ENCODE data around the gene ABCB9.

ABCB9 gene

DNA sequence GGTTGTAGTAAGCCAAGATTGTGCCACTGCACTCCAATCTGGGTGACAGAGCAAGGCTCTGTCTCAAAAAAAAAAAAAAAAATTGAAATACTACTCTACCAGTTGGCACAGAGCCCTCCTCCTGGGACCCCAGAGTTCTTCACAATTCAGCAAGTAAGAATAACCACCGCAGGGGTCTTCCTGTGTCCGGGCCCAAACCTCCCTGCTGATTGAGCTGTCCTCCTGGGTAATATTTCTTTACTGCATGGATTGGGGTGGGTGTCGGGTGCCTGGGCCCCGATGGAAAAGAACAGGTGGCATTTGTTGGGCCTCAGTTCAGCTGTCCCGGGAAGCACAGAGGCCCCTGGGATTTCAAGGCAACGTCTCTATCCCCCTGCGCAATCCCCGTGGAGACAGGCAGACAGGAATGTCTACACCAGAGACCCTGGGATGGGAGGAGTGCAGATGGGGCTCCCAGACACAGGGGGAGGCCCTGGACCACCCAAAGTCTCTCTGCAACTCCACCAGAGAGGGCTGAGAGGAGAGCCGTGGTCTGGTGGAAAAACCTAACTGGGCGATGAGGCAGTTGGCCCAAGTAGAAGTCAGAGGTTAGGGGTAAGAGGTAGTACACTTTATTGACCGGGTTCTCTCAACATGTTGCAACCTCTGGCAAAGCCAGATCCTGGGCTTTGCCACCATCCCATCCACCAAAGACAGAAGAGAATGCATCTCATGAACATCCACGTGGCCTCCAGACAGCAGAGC, 37.7 kb downstream of the ABCB9 start:
- no peaks in the 10 kb centered on the region for H3K27me3 ChIP-seq (replicated peaks in 2 of 5; ENCODE audit: control insufficient read depth in 4 of 5, insufficient read depth in 5 of 5, low read length in 4 of 5)
- ChIA-PET CTCF (no interaction called here), POLR2A (no interaction called here)
- WGBS (ENCODE audit: insufficient coverage), result 99% methylated on average over 9 of the region's 12 CpGs
- peaks cover 7 to 14% (median 10%) of the 10 kb centered on the region in 4 experiments for H3K4me1 ChIP-seq (ENCODE audit: control extremely low read depth in 1 of 4, control insufficient read depth in 4 of 4, insufficient read depth in 4 of 4, low read length in 3 of 4)
- no peak overlapping the region for H3K4me3 ChIP-seq (ENCODE audit: control insufficient read depth in 1 of 7, extremely low read depth in 1 of 7, insufficient read depth in 4 of 7, low read depth in 2 of 7, low read length in 6 of 7)
- H3K36me3 ChIP-seq (ENCODE audit: control insufficient read depth in 4 of 4, insufficient read depth in 4 of 4, low read length in 3 of 4), result peaks cover 0 to 6% (median 0%) of the 10 kb centered on the region in 4 experiments
- DNase-seq, result no peak
- no peak overlapping the region for H3K27ac ChIP-seq (ENCODE audit: insufficient read depth in 1 of 2, low read depth in 1 of 2, low read length in 2 of 2, poor library complexity in 1 of 2, severe bottlenecking in 2 of 2)
- no peaks in the 10 kb centered on the region for H3K9me3 ChIP-seq (ENCODE audit: control extremely low read depth in 1 of 5, control insufficient read depth in 4 of 5, insufficient read depth in 2 of 5, low read depth in 1 of 5, low read length in 4 of 5)

DNA sequence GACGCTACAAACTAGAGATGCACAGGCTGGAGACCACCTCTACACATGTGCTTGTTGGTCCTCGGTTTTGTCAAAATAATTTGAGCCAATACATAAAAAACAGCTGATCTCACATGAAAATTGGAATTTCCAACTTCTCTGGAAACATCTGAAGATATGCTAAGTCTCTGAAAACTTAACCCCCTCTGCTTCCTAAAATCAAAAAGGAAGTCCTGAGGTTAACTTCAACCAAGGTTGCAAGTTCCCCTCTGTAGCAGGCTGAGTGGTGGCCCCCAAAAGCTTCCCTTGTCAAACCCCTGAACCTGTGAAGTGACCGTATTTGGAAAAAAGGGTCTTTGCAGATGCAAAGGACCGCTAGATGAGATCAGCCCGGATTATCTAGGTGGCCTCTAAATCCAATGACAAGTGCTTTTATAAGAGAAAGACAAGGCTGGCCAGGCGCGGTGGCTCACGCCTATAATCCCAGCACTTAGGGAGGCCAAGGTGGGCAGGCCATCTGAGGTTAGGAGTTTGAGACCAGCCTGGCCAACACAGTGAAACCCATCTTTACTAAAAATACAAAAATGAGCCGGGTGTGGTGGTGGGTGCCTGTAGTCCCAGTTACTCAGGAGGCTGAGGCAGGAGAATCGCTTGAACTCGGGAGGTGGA, 38.4 kb downstream of the ABCB9 start:
- H3K4me3 ChIP-seq (ENCODE audit: control insufficient read depth in 1 of 7, extremely low read depth in 1 of 7, insufficient read depth in 4 of 7, low read depth in 2 of 7, low read length in 6 of 7), result no peak overlapping the region
- DNase-seq, result peak in 2 of 3 donors; percentile 56 to 60
- ChIA-PET CTCF (interaction anchor here (0.7 to 1.5 kb wide), 3 partner anchors 10 to 72 kb away, joined by 3 read pairs; no protein-coding TSS in a partner anchor), POLR2A (interaction anchor here (0.6 kb wide), 1 partner anchor 132 kb away, joined by 4 read pairs; no protein-coding TSS in a partner anchor)
- H3K36me3 ChIP-seq (ENCODE audit: control insufficient read depth in 4 of 4, insufficient read depth in 4 of 4, low read length in 3 of 4), result peaks cover 0 to 6% (median 0%) of the 10 kb centered on the region in 4 experiments
- H3K4me1 ChIP-seq (ENCODE audit: control extremely low read depth in 1 of 4, control insufficient read depth in 4 of 4, insufficient read depth in 4 of 4, low read length in 3 of 4), result peaks cover 7 to 14% (median 10%) of the 10 kb centered on the region in 4 experiments
- 62% methylated on average over 10 of the region's 11 CpGs for WGBS (ENCODE audit: insufficient coverage)
- H3K9me3 ChIP-seq (ENCODE audit: control extremely low read depth in 1 of 5, control insufficient read depth in 4 of 5, insufficient read depth in 2 of 5, low read depth in 1 of 5, low read length in 4 of 5), result no peaks in the 10 kb centered on the region
- H3K27ac ChIP-seq (ENCODE audit: insufficient read depth in 1 of 2, low read depth in 1 of 2, low read length in 2 of 2, poor library complexity in 1 of 2, severe bottlenecking in 2 of 2), result no peak overlapping the region
- no peaks in the 10 kb centered on the region for H3K27me3 ChIP-seq (replicated peaks in 2 of 5; ENCODE audit: control insufficient read depth in 4 of 5, insufficient read depth in 5 of 5, low read length in 4 of 5)

DNA sequence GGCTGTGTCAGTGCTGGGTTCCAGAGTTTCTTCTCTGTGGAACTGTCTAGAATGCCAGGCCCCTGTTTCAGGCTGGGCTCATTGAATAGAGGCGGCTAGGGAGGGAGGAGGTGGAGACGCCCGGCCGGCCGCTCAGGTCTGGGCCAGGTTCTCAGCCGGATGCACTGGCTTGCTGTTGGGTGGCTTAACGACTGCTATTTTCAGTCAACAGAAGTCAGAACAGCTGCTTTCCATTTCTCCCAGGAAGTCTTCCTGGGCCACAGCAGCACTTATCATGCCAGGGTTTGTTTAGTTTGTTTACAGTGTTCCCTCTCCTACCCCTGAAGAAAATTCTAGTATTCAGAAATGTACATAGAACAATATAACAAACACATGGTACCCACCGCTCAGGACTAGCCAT, 44.3 kb downstream of the ABCB9 start:
- no peaks in the 10 kb centered on the region for H3K36me3 ChIP-seq (ENCODE audit: control insufficient read depth in 4 of 4, insufficient read depth in 4 of 4, low read length in 3 of 4)
- no peak for DNase-seq
- no peak overlapping the region for H3K27ac ChIP-seq (ENCODE audit: insufficient read depth in 1 of 2, low read depth in 1 of 2, low read length in 2 of 2, poor library complexity in 1 of 2, severe bottlenecking in 2 of 2)
- no peaks in the 10 kb centered on the region for H3K9me3 ChIP-seq (ENCODE audit: control extremely low read depth in 1 of 5, control insufficient read depth in 4 of 5, insufficient read depth in 2 of 5, low read depth in 1 of 5, low read length in 4 of 5)
- ChIA-PET CTCF (interaction anchor here (1.0 to 1.3 kb wide), 2 partner anchors 24 to 57 kb away, joined by 3 to 4 read pairs; no protein-coding TSS in a partner anchor), POLR2A (no interaction called here)
- no peak overlapping the region for H3K4me3 ChIP-seq (ENCODE audit: control insufficient read depth in 1 of 7, extremely low read depth in 1 of 7, insufficient read depth in 4 of 7, low read depth in 2 of 7, low read length in 6 of 7)
- no peaks in the 10 kb centered on the region for H3K27me3 ChIP-seq (replicated peaks in 2 of 5; ENCODE audit: control insufficient read depth in 4 of 5, insufficient read depth in 5 of 5, low read length in 4 of 5)
- peaks cover 0 to 18% (median 13%) of the 10 kb centered on the region in 4 experiments for H3K4me1 ChIP-seq (ENCODE audit: control extremely low read depth in 1 of 4, control insufficient read depth in 4 of 4, insufficient read depth in 4 of 4, low read length in 3 of 4)
- 97% methylated on average over 7 of the region's 8 CpGs for WGBS (ENCODE audit: insufficient coverage)

- H3K27ac ChIP-seq (ENCODE audit: insufficient read depth in 1 of 2, low read depth in 1 of 2, low read length in 2 of 2, poor library complexity in 1 of 2, severe bottlenecking in 2 of 2), result no peak overlapping the region
- no peak overlapping the region for H3K4me3 ChIP-seq (ENCODE audit: control insufficient read depth in 1 of 7, extremely low read depth in 1 of 7, insufficient read depth in 4 of 7, low read depth in 2 of 7, low read length in 6 of 7)
- no peaks in the 10 kb centered on the region for H3K36me3 ChIP-seq (ENCODE audit: control insufficient read depth in 4 of 4, insufficient read depth in 4 of 4, low read length in 3 of 4)
- CTCF ChIA-PET, result interaction anchor here (0.6 to 1.4 kb wide), 2 partner anchors 29 to 101 kb away, joined by 3 read pairs; no protein-coding TSS in a partner anchor
- 100% methylated on average over 2 of the region's 5 CpGs for WGBS (ENCODE audit: insufficient coverage)
- POLR2A ChIA-PET, result no interaction called here
- H3K9me3 ChIP-seq (ENCODE audit: control extremely low read depth in 1 of 5, control insufficient read depth in 4 of 5, insufficient read depth in 2 of 5, low read depth in 1 of 5, low read length in 4 of 5), result no peaks in the 10 kb centered on the region
- peaks cover 0 to 18% (median 13%) of the 10 kb centered on the region in 4 experiments for H3K4me1 ChIP-seq (ENCODE audit: control extremely low read depth in 1 of 4, control insufficient read depth in 4 of 4, insufficient read depth in 4 of 4, low read length in 3 of 4)
- DNase-seq, result no peak
- H3K27me3 ChIP-seq (replicated peaks in 2 of 5; ENCODE audit: control insufficient read depth in 4 of 5, insufficient read depth in 5 of 5, low read length in 4 of 5), result no peaks in the 10 kb centered on the region
Measured at GRCh38 chr12:122920687-122921086, 45.6 kb downstream of the ABCB9 start.

DNA sequence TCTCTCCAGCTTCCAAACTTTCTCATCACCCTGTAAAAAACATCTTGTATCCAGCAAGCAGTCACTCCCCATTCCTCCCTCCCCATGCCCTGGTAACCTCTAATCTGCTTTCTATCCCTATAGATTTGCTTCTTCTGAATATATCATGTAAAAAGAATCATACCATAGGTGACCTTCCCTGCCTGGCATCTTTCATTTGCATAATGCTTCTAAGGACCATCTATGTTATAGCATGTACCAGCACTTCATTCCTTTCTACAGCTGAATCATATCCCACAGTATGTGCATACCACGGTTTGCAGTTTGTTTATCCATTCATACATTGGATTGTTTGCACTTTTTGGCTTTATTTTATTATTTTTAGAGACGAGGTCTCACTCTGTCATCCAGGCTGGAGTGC, 47.4 kb downstream of the ABCB9 start:
- no peak for DNase-seq
- H3K27ac ChIP-seq (ENCODE audit: insufficient read depth in 1 of 2, low read depth in 1 of 2, low read length in 2 of 2, poor library complexity in 1 of 2, severe bottlenecking in 2 of 2), result no peak overlapping the region
- H3K4me1 ChIP-seq (ENCODE audit: control extremely low read depth in 1 of 4, control insufficient read depth in 4 of 4, insufficient read depth in 4 of 4, low read length in 3 of 4), result peaks cover 0 to 18% (median 13%) of the 10 kb centered on the region in 4 experiments
- H3K36me3 ChIP-seq (ENCODE audit: control insufficient read depth in 4 of 4, insufficient read depth in 4 of 4, low read length in 3 of 4), result no peaks in the 10 kb centered on the region
- no peak overlapping the region for H3K4me3 ChIP-seq (ENCODE audit: control insufficient read depth in 1 of 7, extremely low read depth in 1 of 7, insufficient read depth in 4 of 7, low read depth in 2 of 7, low read length in 6 of 7)
- CTCF ChIA-PET, result no interaction called here
- WGBS (ENCODE audit: insufficient coverage), result 100% methylated on average over 1 of the region's 2 CpGs
- no peaks in the 10 kb centered on the region for H3K27me3 ChIP-seq (replicated peaks in 2 of 5; ENCODE audit: control insufficient read depth in 4 of 5, insufficient read depth in 5 of 5, low read length in 4 of 5)
- no peaks in the 10 kb centered on the region for H3K9me3 ChIP-seq (ENCODE audit: control extremely low read depth in 1 of 5, control insufficient read depth in 4 of 5, insufficient read depth in 2 of 5, low read depth in 1 of 5, low read length in 4 of 5)
- POLR2A ChIA-PET, result no interaction called here

- peaks cover 0 to 18% (median 13%) of the 10 kb centered on the region in 4 experiments for H3K4me1 ChIP-seq (ENCODE audit: control extremely low read depth in 1 of 4, control insufficient read depth in 4 of 4, insufficient read depth in 4 of 4, low read length in 3 of 4)
- POLR2A ChIA-PET, result no interaction called here
- no peaks in the 10 kb centered on the region for H3K36me3 ChIP-seq (ENCODE audit: control insufficient read depth in 4 of 4, insufficient read depth in 4 of 4, low read length in 3 of 4)
- WGBS (ENCODE audit: insufficient coverage), result 42% methylated on average over 9 of the region's 9 CpGs
- no peak overlapping the region for H3K27ac ChIP-seq (ENCODE audit: insufficient read depth in 1 of 2, low read depth in 1 of 2, low read length in 2 of 2, poor library complexity in 1 of 2, severe bottlenecking in 2 of 2)
- CTCF ChIA-PET, result interaction anchor here (1.8 kb wide), 1 partner anchor 26 kb away, joined by 5 read pairs; no protein-coding TSS in a partner anchor
- no peaks in the 10 kb centered on the region for H3K27me3 ChIP-seq (replicated peaks in 2 of 5; ENCODE audit: control insufficient read depth in 4 of 5, insufficient read depth in 5 of 5, low read length in 4 of 5)
- H3K4me3 ChIP-seq (ENCODE audit: control insufficient read depth in 1 of 7, extremely low read depth in 1 of 7, insufficient read depth in 4 of 7, low read depth in 2 of 7, low read length in 6 of 7), result no peak overlapping the region
- H3K9me3 ChIP-seq (ENCODE audit: control extremely low read depth in 1 of 5, control insufficient read depth in 4 of 5, insufficient read depth in 2 of 5, low read depth in 1 of 5, low read length in 4 of 5), result no peaks in the 10 kb centered on the region
- no peak for DNase-seq
Measured at GRCh38 chr12:122917507-122918121, 48.6 kb downstream of the ABCB9 start.
